Measurements from ENCODE around the gene WDFY3. TPM values are rescaled to one million over a fixed set of nuclear protein-coding genes. Genes with fewer than 3 reads are reported as not detected.

The WDFY3 gene
- total and polyA plus RNA-seq, 2 donors, result 20.6 to 174 TPM

GRCh38 chr4:84661191-84661939 is 305.1 kb downstream of the WDFY3 start:
- Histone ChIP-seq H3K4me3 (ENCODE audit: low read depth, low read length) (no peak overlapping the region), H3K4me1 (ENCODE audit: insufficient read depth) (no peaks in the 10 kb centered on the region), H3K36me3 (ENCODE audit: insufficient read depth) (no peaks in the 10 kb centered on the region), H3K27ac (ENCODE audit: low read depth) (no peak overlapping the region)
- WGBS, result 42% methylated on average over 4 of the region's 4 CpGs
- DNase-seq (ENCODE audit: extremely low spot score), result no peak

- WGBS, result 90% methylated on average over 3 of the region's 3 CpGs
- Histone ChIP-seq H3K27ac (ENCODE audit: low read depth) (no peak overlapping the region), H3K36me3 (ENCODE audit: insufficient read depth) (no peaks in the 10 kb centered on the region), H3K4me3 (ENCODE audit: low read depth, low read length) (no peak overlapping the region), H3K4me1 (ENCODE audit: insufficient read depth) (no peaks in the 10 kb centered on the region)
- no peak for DNase-seq (ENCODE audit: extremely low spot score)
These were observed 305.9 kb downstream of the WDFY3 start for GRCh38 chr4:84660606-84661005.

GRCh38 chr4:84652478-84652877 is 314.0 kb downstream of the WDFY3 start:
- Histone ChIP-seq H3K4me1 (ENCODE audit: insufficient read depth) (no peaks in the 10 kb centered on the region), H3K36me3 (ENCODE audit: insufficient read depth) (no peaks in the 10 kb centered on the region), H3K27ac (ENCODE audit: low read depth) (no peak overlapping the region), H3K4me3 (ENCODE audit: low read depth, low read length) (no peak overlapping the region)
- WGBS, result 92% methylated on average over 4 of the region's 4 CpGs
- no peak for DNase-seq (ENCODE audit: extremely low spot score)

- no peak overlapping the region for H3K4me3 ChIP-seq (ENCODE audit: low read depth, low read length)
- WGBS, result 77% methylated on average over 1 of the region's 1 CpG
- no peaks in the 10 kb centered on the region for H3K4me1 ChIP-seq (ENCODE audit: insufficient read depth)
- no peak overlapping the region for H3K27ac ChIP-seq (ENCODE audit: low read depth)
- H3K36me3 ChIP-seq (ENCODE audit: insufficient read depth), result no peaks in the 10 kb centered on the region
- no peak for DNase-seq (ENCODE audit: extremely low spot score)
These were observed 315.0 kb downstream of the WDFY3 start for GRCh38 chr4:84651499-84651898.

GRCh38 chr4:84648863-84649647 is 317.4 kb downstream of the WDFY3 start:
- DNase-seq (ENCODE audit: extremely low spot score), result no peak
- H3K4me1 ChIP-seq (ENCODE audit: insufficient read depth), result no peaks in the 10 kb centered on the region
- no peaks in the 10 kb centered on the region for H3K36me3 ChIP-seq (ENCODE audit: insufficient read depth)
- H3K27ac ChIP-seq (ENCODE audit: low read depth), result no peak overlapping the region
- H3K4me3 ChIP-seq (ENCODE audit: low read depth, low read length), result no peak overlapping the region
- 72% methylated on average over 10 of the region's 10 CpGs for WGBS

- H3K4me3 ChIP-seq (ENCODE audit: low read depth, low read length), result no peak overlapping the region
- no peaks in the 10 kb centered on the region for H3K4me1 ChIP-seq (ENCODE audit: insufficient read depth)
- no peaks in the 10 kb centered on the region for H3K36me3 ChIP-seq (ENCODE audit: insufficient read depth)
- WGBS, result 63% methylated on average over 1 of the region's 1 CpG
- H3K27ac ChIP-seq (ENCODE audit: low read depth), result no peak overlapping the region
- no peak for DNase-seq (ENCODE audit: extremely low spot score)
These were observed 318.3 kb downstream of the WDFY3 start for GRCh38 chr4:84648178-84648577.

- Histone ChIP-seq H3K4me1 (ENCODE audit: insufficient read depth) (no peaks in the 10 kb centered on the region), H3K36me3 (ENCODE audit: insufficient read depth) (no peaks in the 10 kb centered on the region), H3K27ac (ENCODE audit: low read depth) (no peak overlapping the region), H3K4me3 (ENCODE audit: low read depth, low read length) (no peak overlapping the region)
- no peak for DNase-seq (ENCODE audit: extremely low spot score)
- 63% methylated on average over 2 of the region's 2 CpGs for WGBS
These were observed 319.1 kb downstream of the WDFY3 start for GRCh38 chr4:84647312-84647884.

GRCh38 chr4:84644087-84644486 is 322.4 kb downstream of the WDFY3 start:
- H3K27ac ChIP-seq (ENCODE audit: low read depth), result no peak overlapping the region
- H3K36me3 ChIP-seq (ENCODE audit: insufficient read depth), result no peaks in the 10 kb centered on the region
- DNase-seq (ENCODE audit: extremely low spot score), result no peak
- no peak overlapping the region for H3K4me3 ChIP-seq (ENCODE audit: low read depth, low read length)
- WGBS, result 92% methylated on average over 5 of the region's 5 CpGs
- no peaks in the 10 kb centered on the region for H3K4me1 ChIP-seq (ENCODE audit: insufficient read depth)

- Histone ChIP-seq H3K4me1 (ENCODE audit: insufficient read depth) (no peaks in the 10 kb centered on the region), H3K4me3 (ENCODE audit: low read depth, low read length) (no peak overlapping the region), H3K36me3 (ENCODE audit: insufficient read depth) (peaks cover 3% of the 10 kb centered on the region), H3K27ac (ENCODE audit: low read depth) (no peak overlapping the region)
- no peak for DNase-seq (ENCODE audit: extremely low spot score)
- WGBS, result 97% methylated on average over 1 of the region's 1 CpG
These were observed 327.3 kb downstream of the WDFY3 start for GRCh38 chr4:84639145-84639544.

- H3K27ac ChIP-seq (ENCODE audit: low read depth), result no peak overlapping the region
- H3K4me3 ChIP-seq (ENCODE audit: low read depth, low read length), result no peak overlapping the region
- peaks cover 3% of the 10 kb centered on the region for H3K36me3 ChIP-seq (ENCODE audit: insufficient read depth)
- H3K4me1 ChIP-seq (ENCODE audit: insufficient read depth), result no peaks in the 10 kb centered on the region
- no peak for DNase-seq (ENCODE audit: extremely low spot score)
These were observed 328.4 kb downstream of the WDFY3 start for GRCh38 chr4:84638092-84638491.

- 91% methylated on average over 1 of the region's 1 CpG for WGBS
These were observed 331.5 kb downstream of the WDFY3 start for GRCh38 chr4:84634961-84635360.

GRCh38 chr4:84632092-84632491 is 334.4 kb downstream of the WDFY3 start:
- Histone ChIP-seq H3K36me3 (ENCODE audit: insufficient read depth) (no peaks in the 10 kb centered on the region), H3K27ac (ENCODE audit: low read depth) (no peak overlapping the region), H3K4me3 (ENCODE audit: low read depth, low read length) (no peak overlapping the region), H3K4me1 (ENCODE audit: insufficient read depth) (no peaks in the 10 kb centered on the region)
- 66% methylated on average over 2 of the region's 2 CpGs for WGBS
- no peak for DNase-seq (ENCODE audit: extremely low spot score)

More at GRCh38 chr4:84634961-84635360, 331.5 kb downstream of the WDFY3 start:
- Histone ChIP-seq H3K36me3 (ENCODE audit: insufficient read depth) (peaks cover 3% of the 10 kb centered on the region), H3K27ac (ENCODE audit: low read depth) (no peak overlapping the region), H3K4me1 (ENCODE audit: insufficient read depth) (no peaks in the 10 kb centered on the region), H3K4me3 (ENCODE audit: low read depth, low read length) (no peak overlapping the region)
- no peak for DNase-seq (ENCODE audit: extremely low spot score)

- 53% methylated on average over 3 of the region's 3 CpGs for WGBS
- H3K4me1 ChIP-seq (ENCODE audit: insufficient read depth), result no peaks in the 10 kb centered on the region
- no peak overlapping the region for H3K27ac ChIP-seq (ENCODE audit: low read depth)
- H3K4me3 ChIP-seq (ENCODE audit: low read depth, low read length), result no peak overlapping the region
- no peaks in the 10 kb centered on the region for H3K36me3 ChIP-seq (ENCODE audit: insufficient read depth)
- no peak for DNase-seq (ENCODE audit: extremely low spot score)
These were observed 334.9 kb downstream of the WDFY3 start for GRCh38 chr4:84631573-84631972.

GRCh38 chr4:84626673-84627072 is 339.8 kb downstream of the WDFY3 start:
- WGBS, result 96% methylated on average over 5 of the region's 5 CpGs
- no peak overlapping the region for H3K27ac ChIP-seq (ENCODE audit: low read depth)

More at GRCh38 chr4:84626673-84627072, 339.8 kb downstream of the WDFY3 start:
- Histone ChIP-seq H3K36me3 (ENCODE audit: insufficient read depth) (no peaks in the 10 kb centered on the region), H3K4me1 (ENCODE audit: insufficient read depth) (no peaks in the 10 kb centered on the region), H3K4me3 (ENCODE audit: low read depth, low read length) (no peak overlapping the region)
- no peak for DNase-seq (ENCODE audit: extremely low spot score)
